Measurements from ENCODE around the gene HARS1.
"Not testable (repeated sequence)": the region's sequence is repeated elsewhere in the genome, so short reads cannot be mapped to it uniquely, and the experiment has no call there.

The HARS1 gene

DNA sequence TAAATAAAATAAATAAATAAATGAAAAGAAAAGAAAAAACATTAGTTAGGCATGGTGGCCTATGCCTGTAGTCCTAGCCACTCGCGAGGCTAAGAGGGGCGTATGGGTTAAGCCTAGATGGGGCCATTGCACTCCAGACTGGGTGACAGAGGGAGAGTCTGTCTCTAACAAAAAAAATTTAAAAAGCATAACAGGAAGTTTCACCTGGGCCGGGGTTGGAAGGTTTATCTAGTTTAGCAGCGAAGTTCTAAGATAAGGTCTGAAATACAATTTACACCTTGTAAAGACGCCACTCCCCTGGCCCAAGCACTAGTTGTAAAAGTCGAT lies 27.1 kb upstream of the HARS1 start:
- no peak for DNase-seq (ENCODE audit: extremely low spot score)
- TF ChIP-seq, protein P1, sequence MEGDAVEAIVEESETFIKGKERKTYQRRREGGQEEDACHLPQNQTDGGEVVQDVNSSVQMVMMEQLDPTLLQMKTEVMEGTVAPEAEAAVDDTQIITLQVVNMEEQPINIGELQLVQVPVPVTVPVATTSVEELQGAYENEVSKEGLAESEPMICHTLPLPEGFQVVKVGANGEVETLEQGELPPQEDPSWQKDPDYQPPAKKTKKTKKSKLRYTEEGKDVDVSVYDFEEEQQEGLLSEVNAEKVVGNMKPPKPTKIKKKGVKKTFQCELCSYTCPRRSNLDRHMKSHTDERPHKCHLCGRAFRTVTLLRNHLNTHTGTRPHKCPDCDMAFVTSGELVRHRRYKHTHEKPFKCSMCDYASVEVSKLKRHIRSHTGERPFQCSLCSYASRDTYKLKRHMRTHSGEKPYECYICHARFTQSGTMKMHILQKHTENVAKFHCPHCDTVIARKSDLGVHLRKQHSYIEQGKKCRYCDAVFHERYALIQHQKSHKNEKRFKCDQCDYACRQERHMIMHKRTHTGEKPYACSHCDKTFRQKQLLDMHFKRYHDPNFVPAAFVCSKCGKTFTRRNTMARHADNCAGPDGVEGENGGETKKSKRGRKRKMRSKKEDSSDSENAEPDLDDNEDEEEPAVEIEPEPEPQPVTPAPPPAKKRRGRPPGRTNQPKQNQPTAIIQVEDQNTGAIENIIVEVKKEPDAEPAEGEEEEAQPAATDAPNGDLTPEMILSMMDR (IDR thresholded peaks at IDR 0.05; ENCODE audit: control extremely low read depth, extremely low read depth, low read depth, missing control alignments), result no peak
- POLR2A ChIA-PET, result no interaction called here
- CTCF ChIA-PET, result interaction anchor here (0.9 to 6.9 kb wide), 9 partner anchors 7 to 602 kb away, joined by 3 to 48 read pairs (median 12); partner anchors contain the start of genes HBEGF, SLC4A9 and TAF7

DNA sequence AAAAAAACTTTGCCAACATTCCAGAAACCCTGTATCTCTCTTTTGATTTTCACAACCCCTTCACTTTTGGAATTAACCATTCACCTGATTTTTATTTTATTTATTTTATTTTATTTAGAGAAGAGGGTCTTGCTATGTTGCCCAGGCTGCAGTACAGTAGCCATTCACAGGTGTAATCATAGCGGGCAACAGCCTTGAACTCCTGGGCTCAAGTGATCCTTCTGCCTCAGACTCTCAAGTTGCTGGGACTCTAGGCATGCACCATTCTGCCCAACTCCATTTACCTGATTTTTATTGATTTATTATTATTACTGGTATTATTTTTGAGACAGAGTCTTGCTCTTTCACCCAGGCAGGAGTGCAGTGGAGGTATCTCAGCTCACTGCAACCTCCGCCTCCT lies 25.1 kb upstream of the HARS1 start:
- POLR2A ChIA-PET; DNase-seq (ENCODE audit: extremely low spot score): not testable (repeated sequence)
- CTCF ChIA-PET, result interaction anchor here (0.9 to 1.2 kb wide), 2 partner anchors 9 to 364 kb away, joined by 3 to 5 read pairs; no protein-coding TSS in a partner anchor

DNA sequence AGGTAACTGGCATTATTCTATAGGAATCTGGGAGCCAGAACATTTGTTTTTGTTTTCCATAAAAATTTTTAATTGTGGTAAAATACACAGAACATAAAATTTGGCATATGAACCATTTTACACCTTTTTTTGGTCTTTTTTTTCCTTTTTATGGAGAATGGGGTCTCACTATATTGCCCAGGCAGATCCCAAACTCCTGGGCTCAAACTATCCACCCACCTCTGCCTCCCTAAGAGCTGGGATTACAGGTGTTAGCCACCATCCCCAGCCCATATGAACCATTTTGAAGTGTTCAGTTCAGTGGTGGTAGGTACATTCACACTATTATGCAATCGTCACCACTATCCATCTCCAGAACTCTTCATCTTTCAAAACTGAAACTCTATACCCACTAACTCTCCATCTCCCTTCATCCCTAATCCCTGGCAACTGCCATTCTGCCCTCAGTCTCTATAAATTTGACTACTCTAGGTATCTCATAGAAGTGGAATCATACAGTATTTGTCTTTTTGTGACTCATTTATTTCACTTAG lies 22.5 kb upstream of the HARS1 start:
- ChIA-PET CTCF (no interaction called here), POLR2A (interaction anchor here (0.7 kb wide), 1 partner anchor 348 kb away, joined by 3 read pairs; no protein-coding TSS in a partner anchor)
- TF ChIP-seq, protein P1 (IDR thresholded peaks at IDR 0.05; ENCODE audit: control extremely low read depth, extremely low read depth, low read depth, missing control alignments), result no peak
- DNase-seq (ENCODE audit: extremely low spot score), result no peak

- CTCF ChIA-PET, result interaction anchor here (1.0 to 2.3 kb wide), 7 partner anchors 8 to 852 kb away, joined by 3 to 18 read pairs (median 4); no protein-coding TSS in a partner anchor
- POLR2A ChIA-PET, result interaction anchor here (0.6 to 1.7 kb wide), 5 partner anchors 10 to 365 kb away, joined by 3 to 12 read pairs (median 5); partner anchors contain the start of genes HBEGF, IK, NDUFA2 and ZMAT2
- TF ChIP-seq, protein P1 (IDR thresholded peaks at IDR 0.05; ENCODE audit: control extremely low read depth, extremely low read depth, low read depth, missing control alignments), result no peak
Observed at GRCh38 chr5:140711794-140712193, 20.6 kb upstream of the HARS1 start.

GRCh38 chr5:140710899-140711552 lies 19.9 kb upstream of the HARS1 start:
- ChIA-PET POLR2A (interaction anchor here (0.6 to 1.8 kb wide), 8 partner anchors 9 to 365 kb away, joined by 3 to 12 read pairs (median 4); partner anchors contain the start of genes APBB3, EIF4EBP3, HARS1 and HARS2), CTCF (interaction anchor here (0.8 to 2.3 kb wide), 12 partner anchors 9 to 853 kb away, joined by 3 to 18 read pairs (median 4); partner anchors contain the start of gene ZMAT2)
- TF ChIP-seq, protein P1 (IDR thresholded peaks at IDR 0.05; ENCODE audit: control extremely low read depth, extremely low read depth, low read depth, missing control alignments), result no peak
- DNase-seq (ENCODE audit: extremely low spot score), result peak; percentile 79

More at GRCh38 chr5:140711794-140712193, 20.6 kb upstream of the HARS1 start:
- no peak for DNase-seq (ENCODE audit: extremely low spot score)

- ChIA-PET POLR2A (interaction anchor here (1.3 kb wide), 1 partner anchor 9 kb away, joined by 3 read pairs; the partner anchor contains the start of gene ZMAT2), CTCF (interaction anchor here (1.1 kb wide), 1 partner anchor 464 kb away, joined by 3 read pairs; no protein-coding TSS in a partner anchor)
- DNase-seq (ENCODE audit: extremely low spot score), result not testable (repeated sequence)
Observed at GRCh38 chr5:140708787-140709186, 17.6 kb upstream of the HARS1 start.

GRCh38 chr5:140707812-140708211 lies 16.6 kb upstream of the HARS1 start:
- DNase-seq (ENCODE audit: extremely low spot score), result no peak
- POLR2A ChIA-PET, result no interaction called here
- CTCF ChIA-PET, result interaction anchor here (1.1 kb wide), 1 partner anchor 463 kb away, joined by 3 read pairs; no protein-coding TSS in a partner anchor
- TF ChIP-seq, protein P1 (IDR thresholded peaks at IDR 0.05; ENCODE audit: control extremely low read depth, extremely low read depth, low read depth, missing control alignments), result no peak

All from GM10248 (cell line).